HG02884 (cell line): ENCODE measurements around the gene DPYSL3.
A peak's percentile ranks its signal among the peaks of the same experiment; 100 is the strongest.

Experiments
- ATAC-seq: cut with Tn5 transposase; IDR thresholded peaks from one replicate; pipeline ENCODE4 v1.9.1; 2021; ENCODE audit warnings: mild to moderate bottlenecking, moderate library complexity; ENCODE audit not compliant: unreplicated experiment

DPYSL3 gene

DNA sequence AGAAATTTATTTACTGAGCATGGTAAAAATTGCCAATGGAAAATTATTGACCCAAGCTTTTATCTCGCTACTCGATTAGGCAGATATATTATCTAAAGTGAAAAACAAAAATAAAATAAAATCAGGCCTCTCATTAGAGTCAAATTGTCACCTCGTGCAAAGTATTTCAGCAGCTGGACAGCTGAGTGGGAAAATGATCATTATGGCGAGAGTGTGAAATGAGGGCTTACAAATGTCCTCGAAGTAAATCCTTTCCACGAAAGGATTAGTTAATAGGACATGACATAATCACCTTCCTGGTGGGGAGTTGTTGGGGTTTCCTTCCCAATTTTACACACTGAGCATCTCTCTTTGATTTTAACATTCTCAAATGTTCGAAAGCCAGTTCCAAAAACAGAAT lies 5.4 kb upstream of the DPYSL3 start:
- ATAC-seq, result no peak

DNA sequence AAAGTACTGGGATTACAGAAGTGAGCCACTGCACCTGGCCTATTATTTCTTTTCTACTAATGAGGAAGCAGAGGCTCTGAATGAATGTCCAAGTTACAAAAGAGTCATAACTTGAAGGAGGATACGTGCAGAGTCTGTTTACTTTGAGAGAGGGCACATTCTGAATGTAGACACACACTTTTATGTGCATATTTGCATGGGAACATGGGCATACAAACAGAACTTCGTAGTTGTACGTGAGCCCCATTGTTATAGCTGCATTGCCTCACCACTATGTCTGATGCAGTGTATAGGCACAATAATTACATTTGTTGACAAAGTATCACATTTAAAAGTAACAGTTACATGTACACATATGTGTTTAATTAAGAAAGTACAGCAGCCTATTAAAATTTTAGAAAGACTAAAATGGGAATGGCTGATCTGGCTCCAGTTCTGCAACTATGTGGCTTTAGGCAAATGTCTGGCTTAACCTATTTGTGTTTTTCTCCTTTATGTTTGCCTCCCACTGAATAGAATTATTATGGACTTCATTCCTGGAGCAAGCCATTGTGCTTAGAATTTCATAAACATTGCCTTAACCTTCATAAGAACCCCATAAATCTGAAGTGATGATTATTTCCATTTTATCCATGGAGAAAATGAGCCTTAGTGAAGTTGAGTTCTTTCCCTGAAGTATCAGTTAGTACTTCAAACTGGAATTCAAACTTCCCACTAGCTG lies 3.0 kb upstream of the DPYSL3 start:
- no peak for ATAC-seq

DNA sequence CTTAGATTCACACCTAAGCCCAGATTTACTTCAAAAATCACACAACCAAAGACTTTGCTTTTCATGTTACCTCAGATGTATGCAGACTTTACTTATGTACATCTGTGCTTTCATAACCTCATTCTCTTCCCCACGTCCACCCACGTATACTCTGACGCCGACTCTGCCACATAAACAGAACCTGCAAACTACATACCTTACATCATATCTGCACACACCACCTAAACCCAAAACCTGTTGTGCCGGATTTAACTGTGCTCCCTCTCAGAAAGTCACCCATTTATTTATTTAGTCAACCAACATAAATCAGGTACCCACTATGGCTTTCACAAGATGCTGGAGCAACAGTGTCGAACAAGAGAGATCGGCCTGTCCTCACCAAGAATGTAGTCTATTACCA lies 1.0 kb upstream of the DPYSL3 start:
- ATAC-seq, result no peak

DNA sequence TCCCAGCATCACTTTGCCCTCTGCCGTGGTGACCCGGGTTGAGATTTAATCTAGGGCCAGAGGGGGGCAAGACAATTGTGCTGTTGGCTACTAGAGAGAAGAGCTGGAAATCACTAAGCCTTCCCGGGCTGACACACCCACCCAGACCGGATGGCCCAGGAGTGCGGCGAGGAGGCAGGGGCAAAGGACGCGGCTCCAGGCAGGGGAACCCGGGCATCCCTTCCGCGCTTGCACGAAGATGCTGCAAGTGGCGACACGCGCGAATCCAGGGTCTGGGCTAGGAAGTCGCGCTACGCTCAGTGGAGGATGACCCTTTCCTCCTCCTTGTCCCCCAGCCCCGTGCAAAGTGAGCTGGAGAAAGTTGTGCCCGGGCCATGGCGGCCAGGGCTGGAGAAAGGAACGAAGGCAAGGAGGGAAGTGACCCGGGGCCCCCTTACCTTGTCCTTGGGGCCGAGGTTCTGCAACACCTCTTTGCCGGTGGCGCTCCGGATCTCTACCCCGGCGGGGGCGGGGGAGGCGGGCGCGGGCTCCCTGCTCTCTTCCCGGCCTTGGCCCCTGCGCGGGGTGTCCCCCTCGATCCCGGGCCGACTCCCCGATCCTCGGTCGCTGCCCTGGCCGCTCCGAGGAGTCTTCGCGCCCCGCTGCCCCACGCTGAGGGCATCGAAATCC lies 693 bp downstream of the DPYSL3 start:
- ATAC-seq, result no peak

DNA sequence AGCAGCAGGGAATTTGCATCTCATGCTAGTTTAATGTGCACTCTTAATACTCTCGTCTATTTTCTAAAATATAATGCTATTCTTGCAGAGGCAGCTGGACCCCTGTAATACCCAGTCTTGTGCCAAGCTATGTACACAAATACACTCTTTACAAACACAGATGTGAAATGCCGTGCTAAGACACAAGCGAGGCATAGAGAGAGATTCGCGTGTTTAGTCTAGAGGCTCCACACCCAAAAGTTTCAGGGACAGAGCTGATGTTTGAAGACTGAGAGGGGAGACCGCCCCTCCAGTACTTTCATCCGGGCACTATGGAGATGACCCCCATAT lies 1.2 kb downstream of the DPYSL3 start:
- no peak for ATAC-seq

DNA sequence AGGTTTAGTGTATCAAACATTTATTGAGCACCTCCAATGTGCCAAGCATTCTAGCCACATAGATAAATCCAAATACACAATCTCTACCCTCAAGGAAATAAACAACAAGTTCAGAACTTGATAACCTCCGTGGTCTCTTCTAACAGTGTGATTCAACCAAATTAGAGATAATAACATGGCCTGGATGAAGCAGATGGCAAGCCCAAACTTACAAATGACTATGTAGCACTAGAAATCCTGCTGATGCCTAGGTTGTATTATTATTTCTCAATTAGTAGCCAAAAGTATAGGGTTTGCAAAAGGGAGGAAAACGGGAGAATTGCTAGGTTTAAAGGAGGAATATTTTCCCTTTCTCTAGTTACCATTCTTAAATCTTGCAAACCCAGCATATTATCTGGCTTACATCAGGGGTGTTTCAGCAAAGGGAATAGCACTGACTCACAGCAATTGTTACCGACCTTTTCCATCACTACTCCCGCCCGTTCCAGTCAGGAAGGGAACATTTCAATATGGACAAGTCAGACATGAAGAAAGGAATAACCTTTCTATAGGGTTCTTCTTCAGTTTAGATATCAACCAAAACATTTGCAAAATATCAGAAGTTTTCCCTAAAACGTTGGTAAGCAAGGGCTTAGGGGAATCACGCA lies 2.3 kb downstream of the DPYSL3 start:
- no peak for ATAC-seq

DNA sequence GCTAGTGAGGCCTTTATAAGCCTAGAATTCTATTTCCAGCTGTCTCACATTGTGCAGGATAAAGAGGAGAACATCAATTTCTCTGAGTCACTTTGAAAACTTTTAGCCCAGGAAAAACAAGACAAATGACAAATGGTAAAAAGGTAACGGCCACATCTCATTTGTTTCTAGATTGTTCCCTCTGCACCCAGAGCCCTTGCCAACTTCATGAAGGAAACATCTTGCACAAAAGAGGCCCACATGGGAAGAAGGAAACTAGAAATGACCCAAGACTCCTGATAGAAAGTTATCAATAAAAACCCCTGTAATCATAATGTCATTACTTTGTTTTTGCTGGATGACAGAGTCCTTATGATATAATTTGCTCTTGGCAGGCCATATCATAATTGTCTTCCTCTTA lies 5.3 kb downstream of the DPYSL3 start:
- no peak for ATAC-seq

DNA sequence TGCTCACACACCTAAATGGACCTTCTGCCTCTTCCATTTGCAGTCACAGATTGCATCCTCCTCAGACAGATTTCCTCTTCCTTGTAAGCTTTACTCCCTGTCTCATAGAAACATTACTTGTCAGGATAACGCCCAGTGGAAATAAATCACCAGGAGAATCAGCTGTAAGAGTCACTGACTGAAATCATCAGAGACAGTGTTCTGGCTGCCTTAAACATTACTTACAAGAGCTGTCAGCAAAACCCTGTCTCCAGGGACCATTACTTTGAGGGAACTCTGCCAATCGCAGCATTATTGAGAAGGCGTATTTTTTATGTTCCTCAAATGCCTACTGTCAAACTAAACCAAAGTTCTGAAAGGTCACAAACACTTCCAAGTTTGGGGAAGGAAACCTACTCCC lies 5.9 kb downstream of the DPYSL3 start:
- no peak for ATAC-seq

DNA sequence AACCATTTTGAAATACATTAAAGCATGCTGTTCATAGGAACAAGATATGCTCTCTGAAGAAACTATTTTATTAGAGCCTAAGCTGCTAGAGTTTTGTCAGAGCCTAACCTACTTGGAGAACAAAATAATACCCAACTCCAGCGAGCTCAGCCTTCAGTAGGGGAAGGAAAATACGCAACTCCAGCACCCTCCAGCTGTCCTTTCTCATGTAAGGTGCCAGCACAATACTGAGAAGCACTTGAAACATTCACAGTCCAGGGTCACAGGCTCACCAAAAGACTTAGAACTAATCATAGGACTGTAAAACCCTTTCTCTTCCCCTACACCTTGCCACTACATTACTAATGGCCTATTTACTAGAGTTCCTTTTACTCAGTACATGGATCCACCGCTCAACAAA lies 18.9 kb downstream of the DPYSL3 start:
- no peak for ATAC-seq

DNA sequence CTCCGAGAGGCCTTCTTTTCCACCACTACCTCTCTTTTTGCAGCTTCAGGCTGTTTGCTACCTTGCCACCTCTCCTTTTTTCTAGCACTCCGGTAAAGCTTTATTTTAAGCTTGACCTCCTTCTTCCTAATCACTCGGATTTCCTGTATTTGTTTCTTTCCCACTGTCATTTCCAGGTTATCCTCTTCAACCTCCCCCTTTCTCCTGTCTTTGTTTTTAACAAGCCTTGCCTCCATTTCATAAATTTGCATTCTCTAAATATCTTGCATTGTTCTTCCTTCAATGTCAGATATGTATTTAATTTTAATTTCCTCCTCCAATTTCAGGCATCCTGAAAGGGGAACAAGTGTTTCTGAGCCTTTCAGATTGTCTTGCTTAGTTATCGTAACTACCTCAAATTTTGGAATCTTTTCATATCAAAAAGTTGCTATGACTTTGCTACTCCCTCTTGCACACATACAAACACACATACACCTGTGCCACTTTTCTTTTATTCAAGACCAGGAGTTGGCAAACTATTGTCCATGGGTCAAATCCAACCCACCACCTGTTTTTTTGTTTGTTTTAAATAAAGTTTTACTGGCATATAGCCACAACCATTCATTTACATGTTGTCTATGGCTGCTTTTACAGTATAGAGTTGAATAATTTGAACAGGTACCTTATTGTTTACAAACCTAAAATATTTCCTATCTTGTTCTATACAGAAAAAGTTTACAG lies 22.7 kb downstream of the DPYSL3 start:
- ATAC-seq, result no peak

DNA sequence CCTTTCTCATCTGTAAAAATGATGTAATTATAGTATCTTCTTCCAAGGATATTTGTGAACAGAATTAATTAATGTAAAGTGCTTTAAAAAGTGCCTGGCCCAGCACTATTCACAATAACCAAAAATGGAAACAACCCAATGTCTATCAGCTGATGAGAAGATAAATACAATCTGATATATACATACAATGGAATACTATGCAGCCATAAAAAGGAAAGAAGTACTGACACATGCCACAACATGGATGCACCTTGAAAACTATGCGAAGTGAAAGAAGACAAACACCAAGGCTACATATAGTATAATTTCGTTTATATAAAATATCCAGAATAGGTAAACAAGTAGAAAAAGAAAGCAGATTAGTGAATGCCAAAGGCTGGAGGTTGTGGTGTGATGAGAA lies 24.1 kb downstream of the DPYSL3 start:
- ATAC-seq, result no peak

DNA sequence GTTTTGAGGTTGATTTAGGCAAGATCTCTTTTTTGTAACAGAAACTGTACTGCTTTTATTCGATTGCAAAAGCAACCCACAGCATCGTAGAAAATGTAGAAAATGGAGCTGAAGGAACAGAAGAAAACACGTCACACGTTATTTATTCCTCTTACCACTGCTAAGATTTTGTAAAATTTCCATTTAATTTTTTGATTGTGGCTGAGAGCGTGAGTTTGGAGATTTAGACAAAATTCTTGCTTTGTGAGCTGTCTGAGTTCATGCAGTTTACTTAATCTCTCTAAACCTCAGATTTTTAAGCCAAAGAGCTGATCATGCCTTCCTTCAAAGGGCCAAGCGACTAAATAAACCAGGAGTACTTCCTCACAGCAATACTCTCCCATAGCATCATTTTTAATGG lies 24.8 kb downstream of the DPYSL3 start:
- no peak for ATAC-seq

DNA sequence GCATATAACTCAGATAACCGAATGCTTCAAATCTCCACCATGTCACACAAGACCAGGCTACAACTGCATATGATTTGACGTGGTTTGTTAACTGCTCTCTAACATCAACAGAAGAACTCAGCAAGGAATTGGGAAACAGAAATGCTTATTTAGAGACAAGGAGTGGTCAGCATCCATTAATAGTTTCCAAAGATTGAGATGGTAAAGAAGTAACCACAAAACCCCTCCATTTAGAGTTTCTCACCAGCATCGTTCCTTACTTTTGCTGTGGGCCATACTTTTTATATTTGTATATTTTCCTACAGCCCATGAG lies 25.2 kb downstream of the DPYSL3 start:
- ATAC-seq, result no peak

DNA sequence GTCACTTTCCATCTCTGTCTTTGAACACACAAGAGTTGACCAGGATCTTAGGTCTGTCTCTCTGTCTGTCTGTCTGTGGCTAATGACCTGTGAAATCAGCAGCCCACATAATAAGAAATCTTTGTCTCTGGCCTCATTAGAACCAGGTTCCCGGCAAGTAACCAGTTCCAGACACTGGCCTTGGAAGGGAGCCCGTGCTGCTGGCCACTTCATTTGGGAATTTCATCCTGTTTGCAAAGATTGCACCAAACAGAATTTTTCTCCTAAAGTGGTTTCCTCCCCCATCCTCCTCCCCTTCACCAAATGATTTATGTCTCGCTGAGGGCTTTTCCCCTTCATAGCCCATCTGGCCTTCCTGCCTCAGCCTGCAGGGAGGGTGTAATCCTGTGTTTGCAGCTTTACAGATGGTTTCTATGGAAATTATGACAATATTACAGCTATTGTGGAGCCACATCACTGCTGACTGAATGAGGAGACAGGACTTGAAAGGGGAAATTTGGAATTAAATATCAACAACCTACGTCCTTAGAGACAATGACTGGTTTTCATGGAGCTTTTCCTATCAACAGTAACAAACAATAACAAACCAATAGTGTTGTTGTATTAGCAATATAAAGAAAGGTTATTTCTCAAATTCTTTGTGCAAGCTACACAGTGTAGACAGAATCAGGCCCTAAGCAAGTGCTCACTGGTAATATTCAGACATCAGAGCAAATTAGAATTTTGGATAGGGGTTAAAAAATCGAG lies 25.7 kb downstream of the DPYSL3 start:
- ATAC-seq, result no peak

DNA sequence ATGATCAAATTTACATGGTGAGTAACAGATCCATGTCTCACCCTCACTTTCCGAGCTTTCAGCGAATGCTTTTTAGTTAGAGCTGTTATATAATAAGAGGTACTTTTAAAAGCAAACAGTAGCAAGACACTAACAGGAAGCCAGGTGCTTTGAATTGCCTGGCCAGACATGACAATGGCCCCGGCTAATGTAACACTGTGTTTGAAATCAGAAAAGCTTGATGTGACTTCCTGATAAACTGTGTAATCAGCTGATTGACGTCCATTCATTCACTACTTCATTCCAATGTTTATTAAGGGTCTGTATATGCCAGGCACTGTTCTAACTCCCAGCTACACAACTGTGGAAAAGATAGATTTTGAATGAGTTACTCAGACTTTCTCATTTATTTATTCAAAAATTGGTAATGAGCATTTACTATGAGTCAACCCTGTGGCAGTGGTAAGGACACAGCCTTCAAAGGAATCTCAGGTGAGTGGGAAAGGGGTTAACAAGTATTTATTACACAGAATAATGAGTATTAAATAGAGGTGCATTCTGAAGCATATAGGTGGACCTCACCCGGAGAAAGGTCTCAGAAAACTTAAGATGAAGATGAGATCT lies 26.6 kb downstream of the DPYSL3 start:
- no peak for ATAC-seq

DNA sequence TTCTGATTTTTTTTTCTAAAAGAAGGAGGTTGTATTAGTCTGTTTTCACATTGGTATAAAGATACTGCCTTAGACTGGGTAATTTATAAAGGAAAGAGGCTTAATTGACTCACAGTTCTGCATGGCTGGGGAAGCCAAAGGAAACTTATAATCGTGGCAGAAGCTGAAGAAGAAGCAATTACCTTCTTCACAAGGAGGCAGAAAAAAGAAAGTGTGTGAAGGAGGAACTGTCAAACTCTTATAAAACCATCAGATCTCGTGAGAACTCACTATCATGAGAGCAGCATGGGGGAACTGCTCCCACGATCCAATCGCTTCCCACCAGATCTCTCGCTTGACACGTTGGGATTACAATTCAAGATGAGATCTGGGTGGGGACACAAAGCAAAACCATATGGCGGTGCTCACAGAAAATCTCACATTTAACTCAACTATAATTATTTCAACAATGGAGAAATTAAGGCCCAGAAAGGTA lies 27.1 kb downstream of the DPYSL3 start:
- no peak for ATAC-seq

DNA sequence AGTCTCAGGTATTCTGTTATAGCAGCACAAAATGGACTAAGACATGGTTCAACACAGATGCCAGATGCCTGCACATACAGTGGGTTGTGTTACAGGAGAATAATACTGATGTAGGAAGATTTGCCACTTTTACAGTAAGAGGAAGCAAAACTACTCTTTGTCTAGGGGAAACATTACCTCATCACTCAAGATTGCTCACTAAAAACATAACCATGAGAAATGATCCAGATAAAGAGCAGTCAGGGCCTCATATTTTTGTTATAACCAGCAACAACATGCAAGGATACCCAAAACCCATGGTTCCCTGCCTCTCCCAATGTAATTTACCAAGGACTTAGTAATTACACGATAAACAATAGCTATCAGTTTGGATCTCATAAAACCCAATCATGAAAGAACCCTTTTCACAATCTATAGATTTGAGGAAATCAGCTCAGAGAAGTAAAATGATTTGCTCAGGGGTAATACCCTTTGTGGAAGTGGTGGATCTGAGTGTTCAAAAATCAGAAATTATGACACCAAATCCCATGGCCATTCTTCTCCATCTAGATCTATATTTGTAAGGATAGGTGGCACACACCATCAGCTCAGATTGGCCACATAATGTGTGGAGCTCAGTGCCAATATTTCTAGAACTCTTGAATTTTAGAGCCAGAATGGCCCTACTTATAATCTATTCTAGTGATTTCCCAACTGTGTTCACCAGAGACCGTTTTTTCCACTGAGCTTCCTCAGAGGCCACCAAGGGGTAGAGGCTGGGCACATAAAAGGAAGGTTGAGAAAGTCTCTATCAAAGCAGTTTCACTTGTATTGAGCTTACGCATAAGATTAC lies 27.8 kb downstream of the DPYSL3 start:
- peak; percentile 89 for ATAC-seq

DNA sequence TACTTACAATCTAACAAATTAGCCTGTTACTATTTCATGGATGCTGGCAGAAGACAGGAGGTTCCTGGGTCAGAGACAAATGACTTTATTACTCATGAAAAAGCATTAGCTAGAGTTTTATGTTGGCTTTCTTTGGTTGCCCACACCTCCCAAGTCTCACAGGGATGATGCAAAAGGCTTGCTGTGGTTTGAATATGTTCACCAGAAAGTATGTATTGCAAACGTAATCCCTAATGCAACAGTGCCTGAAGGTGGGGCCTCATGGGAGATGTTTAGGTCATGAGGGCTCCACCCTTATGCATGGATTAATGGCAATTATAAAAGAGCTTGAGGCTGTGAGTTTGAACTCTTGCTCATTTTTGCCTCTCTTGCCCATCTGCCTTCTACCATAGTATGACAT lies 28.5 kb downstream of the DPYSL3 start:
- no peak for ATAC-seq

DNA sequence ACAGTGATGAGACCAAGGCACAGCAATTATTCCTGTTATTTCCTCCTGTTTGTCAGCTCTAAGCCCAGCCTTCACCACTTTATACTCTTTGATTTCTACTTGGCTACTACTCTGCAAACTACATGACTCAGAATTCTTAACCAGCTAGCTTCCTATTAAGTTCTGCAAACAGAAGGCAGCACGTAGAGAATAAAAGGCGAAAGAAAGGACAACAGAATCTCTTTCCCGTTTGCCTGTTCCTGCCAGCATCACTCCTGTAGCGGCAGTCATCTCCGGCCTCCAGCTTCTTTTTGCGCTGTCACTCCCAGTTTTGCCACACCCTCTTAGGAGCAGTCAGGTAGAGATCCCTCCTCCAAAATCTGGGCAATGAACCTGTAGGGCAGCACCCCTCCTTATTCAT lies 29.9 kb downstream of the DPYSL3 start:
- ATAC-seq, result no peak

DNA sequence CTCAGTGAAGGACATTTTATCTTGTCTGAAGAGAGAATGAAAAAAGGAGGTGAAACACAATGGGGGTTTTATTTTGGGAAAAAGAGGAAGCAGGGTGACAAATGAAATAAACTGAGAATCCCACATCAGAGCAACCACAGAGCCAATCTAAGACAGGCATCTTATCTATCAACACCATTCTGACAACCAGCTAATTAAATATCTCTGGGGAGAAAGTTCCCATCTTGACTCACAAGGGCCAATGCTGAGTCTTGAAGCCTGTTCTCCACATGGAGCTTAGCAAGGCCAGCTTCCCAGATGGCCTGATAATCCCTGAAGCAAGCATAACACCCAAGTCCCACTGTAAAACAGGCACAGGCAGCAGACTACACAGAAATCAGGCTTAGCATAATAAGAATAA lies 30.4 kb downstream of the DPYSL3 start:
- peak; percentile 32 for ATAC-seq
